AG09319 (cell line): Measurements from ENCODE around the gene NOP10.

Experiments used
- DNase-seq: peaks from one replicate; pipeline ENCODE4 v3.0.0-alpha.2; 2010; ENCODE audit warnings: low read depth; ENCODE audit errors: extremely low read depth
- CTCF ChIP-seq: IDR thresholded peaks from 2 replicates; pipeline ENCODE4 v1.5.1; 2011; ENCODE audit warnings: low read depth, mild to moderate bottlenecking, inconsistent platforms, low read length, moderate library complexity

NOP10 gene

GRCh38 chr15:34370129-34370528 lies 27.2 kb upstream of the NOP10 start:
- no peak for TF ChIP-seq CTCF
- no peak for DNase-seq

- TF ChIP-seq CTCF: peak; percentile 90
Observed at GRCh38 chr15:34367101-34368081, 24.5 kb upstream of the NOP10 start, which contains the start of gene LPCAT4. LPCAT4 (minus strand) TSS chr15:34367196; CDS start chr15:34367100, 96 bp downstream.

GRCh38 chr15:34366271-34367065 lies 23.5 kb upstream of the NOP10 start:
- DNase-seq: no peak
- TF ChIP-seq CTCF: no peak

More at GRCh38 chr15:34367101-34368081, 24.5 kb upstream of the NOP10 start, which contains the start of gene LPCAT4:
- DNase-seq: peak; percentile 60

GRCh38 chr15:34365836-34366235 lies 22.9 kb upstream of the NOP10 start:
- no peak for DNase-seq
- no peak for TF ChIP-seq CTCF

GRCh38 chr15:34365091-34365825 lies 22.3 kb upstream of the NOP10 start:
- TF ChIP-seq CTCF: no peak
- DNase-seq: no peak

- no peak for DNase-seq
- no peak for TF ChIP-seq CTCF
Observed at GRCh38 chr15:34364041-34364440, 21.1 kb upstream of the NOP10 start.
